HepG2 (cell line): Measurements from ENCODE around the gene JAKMIP2. TPM values are rescaled to one million over a fixed set of nuclear protein-coding genes. Genes with fewer than 3 reads are reported as not detected.

Source experiments
- AHR ChIP-seq: IDR thresholded peaks from 2 replicates; pipeline ENCODE4 v1.6.1; 2018; ENCODE audit warnings: missing genetic modification reagents, missing compliant biosample characterization
- CBX2 ChIP-seq, 2 experiments: fragments of 200-600 bp in 1 of 2; sonication (generic); formaldehyde crosslinking in 1 of 2; IDR thresholded peaks; 2 replicates each; pipeline versions ENCODE4 v1.7.0 to v1.8.1; 2018 to 2022; ENCODE audit warnings: low read depth in 2 of 2, low read length in 1 of 2, mild to moderate bottlenecking in 1 of 2, missing genetic modification reagents in 1 of 2
- JUN ChIP-seq: sonication (generic); formaldehyde crosslinking; IDR thresholded peaks from 2 replicates; pipeline ENCODE4 v1.4.0; 2020; ENCODE audit warnings: mild to moderate bottlenecking, missing genetic modification reagents
- JUNB ChIP-seq: sonication (generic); formaldehyde crosslinking; IDR thresholded peaks from 2 replicates; pipeline ENCODE4 v1.8.0; 2022; ENCODE audit warnings: missing genetic modification reagents, mild to moderate bottlenecking, borderline replicate concordance
- PAX8 ChIP-seq: sonication (generic); formaldehyde crosslinking; IDR thresholded peaks from 2 replicates; pipeline ENCODE4 v1.8.0; 2022; ENCODE audit warnings: mild to moderate bottlenecking, missing genetic modification reagents, borderline replicate concordance
- RFX1 ChIP-seq: fragments of 450-650 bp; IDR thresholded peaks from 2 replicates; pipeline ENCODE4 v1.6.1; 2017
- TBX3 ChIP-seq: fragments of 450-650 bp; IDR thresholded peaks from 2 replicates; pipeline ENCODE4 v1.6.1; 2017; ENCODE audit warnings: antibody characterized with exemption, mild to moderate bottlenecking, inconsistent platforms, borderline replicate concordance
- ZMAT3 ChIP-seq: sonication (generic); formaldehyde crosslinking; conservative IDR thresholded peaks from 2 replicates; pipeline ENCODE4 v1.7.0; 2021; ENCODE audit warnings: missing genetic modification reagents
- ZNF512 ChIP-seq: sonication (generic); formaldehyde crosslinking; IDR thresholded peaks from 2 replicates; pipeline ENCODE4 v1.4.0; 2020; ENCODE audit warnings: mild to moderate bottlenecking, missing genetic modification reagents
- ZNF672 ChIP-seq: sonication (generic); formaldehyde crosslinking; IDR thresholded peaks from 2 replicates; pipeline ENCODE4 v1.8.1; 2022; ENCODE audit warnings: missing genetic modification reagents
- polyA plus RNA-seq, 8 experiments: library from polyadenylated mRNA; depleted of rRNA in 3 of 8; stranded (reverse) in 7 of 8; unstranded in 1 of 8; fragments of >200 nt; fragmentation: Illumina TruSeq in 4 of 8; extraction: Trizol in 4 of 8; gene quantifications; 2 replicates each; pipeline versions ENCODE4 v1.2.1 to v1.2.3, GENCODE V29; 2011 to 2016; ENCODE audit warnings: low read depth in 4 of 8, missing spikeins in 1 of 8, mixed read lengths in 1 of 8; ENCODE audit not compliant: insufficient read depth in 1 of 8
- total RNA-seq, 5 experiments: library from RNA; depleted of rRNA; stranded (reverse); fragments of >200 nt; fragmentation: Illumina TruSeq; extraction: Trizol; gene quantifications; 2 replicates each; pipeline ENCODE4 v1.2.3, GENCODE V29; 2016; ENCODE audit warnings: low read depth in 1 of 5
- TF ChIP-seq, protein P1 (sequence below): sonication (generic); formaldehyde crosslinking; IDR thresholded peaks from 2 replicates; pipeline ENCODE4 v1.8.1; 2023; ENCODE audit warnings: mild to moderate bottlenecking, missing genetic modification reagents
- TF ChIP-seq, protein P2 (sequence below): sonication (generic); formaldehyde crosslinking; IDR thresholded peaks from 2 replicates; pipeline ENCODE4 v1.9.0; 2021; ENCODE audit warnings: missing genetic modification reagents, borderline replicate concordance
- TF ChIP-seq, protein P3 (sequence below): fragments of 450-650 bp; IDR thresholded peaks from 2 replicates; pipeline ENCODE4 v1.6.1; 2017; ENCODE audit warnings: mild to moderate bottlenecking

Gene JAKMIP2
- total and polyA plus RNA-seq, 2 of the 13 experiments (the other 11 are each of a cell fraction or from before 2014, with no cell fraction given): 0.04 to 2.1 TPM

DNA sequence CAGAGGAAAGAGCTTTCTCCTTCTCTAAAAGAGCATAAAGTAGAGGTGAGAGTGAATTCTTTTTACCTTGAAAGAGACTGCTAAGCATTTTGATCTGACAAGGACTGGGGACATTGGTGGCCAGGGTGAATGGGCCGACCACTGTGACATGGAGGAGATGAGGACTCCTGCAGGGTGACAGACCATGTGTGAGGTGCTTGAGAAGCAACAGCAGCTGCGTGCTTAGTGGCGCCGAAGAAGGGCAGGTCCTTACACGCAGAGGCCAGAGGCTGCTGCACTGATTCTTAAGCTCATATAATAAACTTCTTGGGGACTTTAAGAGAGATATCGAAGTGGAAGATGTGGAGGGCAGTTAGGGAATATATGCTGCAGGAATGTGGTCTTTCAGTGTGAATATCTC is 8.7 kb upstream of the JAKMIP2 start (continued):
- TF ChIP-seq JUN (CRISPR knock-in tag): no peak
- no peak for TF ChIP-seq AHR
- TF ChIP-seq TBX3: no peak
- TF ChIP-seq, protein P1, sequence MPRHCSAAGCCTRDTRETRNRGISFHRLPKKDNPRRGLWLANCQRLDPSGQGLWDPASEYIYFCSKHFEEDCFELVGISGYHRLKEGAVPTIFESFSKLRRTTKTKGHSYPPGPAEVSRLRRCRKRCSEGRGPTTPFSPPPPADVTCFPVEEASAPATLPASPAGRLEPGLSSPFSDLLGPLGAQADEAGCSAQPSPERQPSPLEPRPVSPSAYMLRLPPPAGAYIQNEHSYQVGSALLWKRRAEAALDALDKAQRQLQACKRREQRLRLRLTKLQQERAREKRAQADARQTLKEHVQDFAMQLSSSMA (CRISPR knock-in tag): no peak
- no peak for TF ChIP-seq ZMAT3
- no peak for TF ChIP-seq JUNB
- no peak for TF ChIP-seq ZNF672
- TF ChIP-seq PAX8 (CRISPR knock-in tag): no peak
- no peak for TF ChIP-seq ZNF512 (CRISPR knock-in tag)
- TF ChIP-seq CBX2 (IDR thresholded peaks at IDR 0.05; ENCODE audit: low read depth, low read length): no peak
- TF ChIP-seq CBX2 (CRISPR knock-in tag; IDR thresholded peaks at IDR 0.05; ENCODE audit: low read depth): no peak
- no peak for TF ChIP-seq RFX1
- TF ChIP-seq, protein P2, sequence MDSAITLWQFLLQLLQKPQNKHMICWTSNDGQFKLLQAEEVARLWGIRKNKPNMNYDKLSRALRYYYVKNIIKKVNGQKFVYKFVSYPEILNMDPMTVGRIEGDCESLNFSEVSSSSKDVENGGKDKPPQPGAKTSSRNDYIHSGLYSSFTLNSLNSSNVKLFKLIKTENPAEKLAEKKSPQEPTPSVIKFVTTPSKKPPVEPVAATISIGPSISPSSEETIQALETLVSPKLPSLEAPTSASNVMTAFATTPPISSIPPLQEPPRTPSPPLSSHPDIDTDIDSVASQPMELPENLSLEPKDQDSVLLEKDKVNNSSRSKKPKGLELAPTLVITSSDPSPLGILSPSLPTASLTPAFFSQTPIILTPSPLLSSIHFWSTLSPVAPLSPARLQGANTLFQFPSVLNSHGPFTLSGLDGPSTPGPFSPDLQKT: no peak
- TF ChIP-seq, protein P3, sequence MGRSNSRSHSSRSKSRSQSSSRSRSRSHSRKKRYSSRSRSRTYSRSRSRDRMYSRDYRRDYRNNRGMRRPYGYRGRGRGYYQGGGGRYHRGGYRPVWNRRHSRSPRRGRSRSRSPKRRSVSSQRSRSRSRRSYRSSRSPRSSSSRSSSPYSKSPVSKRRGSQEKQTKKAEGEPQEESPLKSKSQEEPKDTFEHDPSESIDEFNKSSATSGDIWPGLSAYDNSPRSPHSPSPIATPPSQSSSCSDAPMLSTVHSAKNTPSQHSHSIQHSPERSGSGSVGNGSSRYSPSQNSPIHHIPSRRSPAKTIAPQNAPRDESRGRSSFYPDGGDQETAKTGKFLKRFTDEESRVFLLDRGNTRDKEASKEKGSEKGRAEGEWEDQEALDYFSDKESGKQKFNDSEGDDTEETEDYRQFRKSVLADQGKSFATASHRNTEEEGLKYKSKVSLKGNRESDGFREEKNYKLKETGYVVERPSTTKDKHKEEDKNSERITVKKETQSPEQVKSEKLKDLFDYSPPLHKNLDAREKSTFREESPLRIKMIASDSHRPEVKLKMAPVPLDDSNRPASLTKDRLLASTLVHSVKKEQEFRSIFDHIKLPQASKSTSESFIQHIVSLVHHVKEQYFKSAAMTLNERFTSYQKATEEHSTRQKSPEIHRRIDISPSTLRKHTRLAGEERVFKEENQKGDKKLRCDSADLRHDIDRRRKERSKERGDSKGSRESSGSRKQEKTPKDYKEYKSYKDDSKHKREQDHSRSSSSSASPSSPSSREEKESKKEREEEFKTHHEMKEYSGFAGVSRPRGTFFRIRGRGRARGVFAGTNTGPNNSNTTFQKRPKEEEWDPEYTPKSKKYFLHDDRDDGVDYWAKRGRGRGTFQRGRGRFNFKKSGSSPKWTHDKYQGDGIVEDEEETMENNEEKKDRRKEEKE: no peak
- TF ChIP-seq, all 625 proteins: peak for 0
